ENCODE data around the gene RELB. TPM values are rescaled to one million over a fixed set of nuclear protein-coding genes. Genes with fewer than 3 reads are reported as not detected.

The RELB gene
- total and polyA plus RNA-seq, 10 of the 15 experiments (the other 5 are each of a cell fraction or from before 2014, with no cell fraction given) = 0.66 to 43.8 (median 12.8) TPM

- Histone ChIP-seq H3K27ac (ENCODE audit: control insufficient read depth, insufficient read depth) (peak overlapping the region; percentile 87), H3K4me3 (peak overlapping the region; percentile 84), H3K4me2 (ENCODE audit: control insufficient read depth, insufficient read depth) (peak overlapping the region; percentile 92), H3K9me3 (replicated peaks; ENCODE audit: control insufficient read depth, insufficient read depth, low read length) (no peaks in the 10 kb centered on the region), H4K20me1 (ENCODE audit: control insufficient read depth, insufficient read depth) (no peaks in the 10 kb centered on the region; the same call in 1 of the 2 replicates), H3K9ac (ENCODE audit: control insufficient read depth, insufficient read depth, low read length) (peak overlapping the region; percentile 82), H3K79me2 (ENCODE audit: control insufficient read depth, insufficient read depth, low read length) (peaks cover 50% of the 10 kb centered on the region), H3K27me3 (replicated peaks in 1 of 2; ENCODE audit: control insufficient read depth in 2 of 2, insufficient read depth in 2 of 2, low read length in 1 of 2) (no peaks in the 10 kb centered on the region), H2AFZ (ENCODE audit: control insufficient read depth, low read depth, low read length) (no peak overlapping the region), H3K36me3 (ENCODE audit: control insufficient read depth in 2 of 2, insufficient read depth in 2 of 2, low read length in 1 of 2) (peaks cover 7 to 22% of the 10 kb centered on the region in 2 experiments; a peak in 3 of 4 replicates), H3K4me1 (ENCODE audit: control insufficient read depth, insufficient read depth, low read length) (peaks cover 21% of the 10 kb centered on the region)
- FAIRE-seq (peak; percentile 80), DNase-seq (ENCODE audit: low read depth, low spot score) (no peak), ATAC-seq (no peak)
- BruUV-seq (replicated peaks) = no TSS peak
- intact Hi-C loops (cut with micrococcal nuclease; ENCODE audit: unreplicated experiment) = loop anchor here (5.0 to 10.0 kb wide), 3 partner anchors 62 to 400 kb away; partner anchors contain the start of genes BLOC1S3 and TRAPPC6A
- CTCF ChIA-PET = interaction anchor here (0.8 to 2.4 kb wide), 12 partner anchors 15 to 1270 kb away, joined by 3 to 14 read pairs (median 4); partner anchors contain the start of genes BLOC1S3 and TRAPPC6A
- 34% methylated on average over 11 of the region's 11 CpGs for WGBS (ENCODE audit: insufficient coverage, insufficient replicate concordance, low lambda C conversion rate, missing lambda C conversion rate)
- in situ Hi-C loops (cut with MboI) = no loop called here
- RAD21 ChIA-PET (ENCODE audit: unreplicated experiment) = interaction anchor here (0.6 to 2.0 kb wide), 10 partner anchors 9 to 103 kb away, joined by 3 to 7 read pairs (median 4); partner anchors contain the start of genes BLOC1S3 and TRAPPC6A
- SMC1A ChIA-PET (ENCODE audit: uncharacterized antibody, unreplicated experiment) = interaction anchor here (1.0 to 2.0 kb wide), 6 partner anchors 15 to 104 kb away, joined by 3 to 7 read pairs (median 4); partner anchors contain the start of genes BLOC1S3 and TRAPPC6A
- POLR2A ChIA-PET = interaction anchor here (0.8 to 2.5 kb wide), 12 partner anchors 8 to 183 kb away, joined by 3 to 12 read pairs (median 4); partner anchors contain the start of genes CLASRP, CLPTM1 and PPP1R37
- no peak; the same call in 1 of the 2 replicates for TF ChIP-seq MXI1 (IDR thresholded peaks at IDR 0.05; ENCODE audit: low read depth, low read length)
- no peak for TF ChIP-seq ELK1 (IDR thresholded peaks at IDR 0.05; ENCODE audit: low read depth, low read length)
- TF ChIP-seq ZNF622 (IDR thresholded peaks at IDR 0.05) = no peak
- no peak for TF ChIP-seq CHD2 (IDR thresholded peaks at IDR 0.05; ENCODE audit: borderline replicate concordance, low read depth, low read length)
- no peak for TF ChIP-seq ATF3 (IDR thresholded peaks at IDR 0.05; ENCODE audit: borderline replicate concordance, extremely low read depth, low read depth, low read length)
- TF ChIP-seq SKIL (IDR thresholded peaks at IDR 0.05; ENCODE audit: low read depth, poor library complexity, severe bottlenecking) = no peak
- no peak for TF ChIP-seq ZSCAN29 (IDR thresholded peaks at IDR 0.05)
- TF ChIP-seq TBL1XR1 (IDR thresholded peaks at IDR 0.05; ENCODE audit: low read depth, low read length) = no peak
- TF ChIP-seq BCL3 (IDR thresholded peaks at IDR 0.05; ENCODE audit: borderline replicate concordance, insufficient read depth, low read depth, low read length, poor library complexity, severe bottlenecking) = no peak
- TF ChIP-seq RELA (IDR thresholded peaks at IDR 0.05; ENCODE audit: borderline replicate concordance, partially characterized antibody) = peak; percentile 53
- TF ChIP-seq RELB (IDR thresholded peaks at IDR 0.05; ENCODE audit: low read depth) = peak; percentile 95; the same call in 1 of the 2 replicates
- peak; percentile 29; the same call in 1 of the 2 replicates for TF ChIP-seq NBN (IDR thresholded peaks at IDR 0.05)
- TF ChIP-seq NKRF (conservative IDR thresholded peaks at IDR 0.05) = peak; percentile 53
Measured at GRCh38 chr19:45074744-45075300, 73.6 kb downstream of the RELB start.
